ENCODE results near the gene TACR1.

TACR1 gene

GRCh38 chr2:75100011-75100800 is 99.1 kb downstream of the TACR1 start:
- Histone ChIP-seq H3K9ac (ENCODE audit: low read length in 5 of 5) (no peak overlapping the region), H3K27ac (ENCODE audit: low read depth, low read length) (no peak overlapping the region), H3K9me3 (ENCODE audit: control insufficient read depth in 5 of 5, low read length in 5 of 5) (peaks cover 0 to 4% (median 0%) of the 10 kb centered on the region in 5 donors), H3K4me1 (ENCODE audit: control insufficient read depth in 5 of 5, insufficient read depth in 5 of 5, low read length in 5 of 5) (no peaks in the 10 kb centered on the region), H3K27me3 (ENCODE audit: control insufficient read depth in 5 of 5, insufficient read depth in 4 of 5, low read length in 5 of 5) (no peaks in the 10 kb centered on the region), H3K4me3 (ENCODE audit: low read depth in 1 of 5, low read length in 5 of 5) (no peak overlapping the region), H3K36me3 (ENCODE audit: control insufficient read depth in 5 of 5, insufficient read depth in 5 of 5, low read length in 5 of 5) (no peaks in the 10 kb centered on the region)

- H3K9ac ChIP-seq (ENCODE audit: low read length in 5 of 5), result no peak overlapping the region
- H3K27ac ChIP-seq (ENCODE audit: low read depth, low read length), result no peak overlapping the region
- no peaks in the 10 kb centered on the region for H3K4me1 ChIP-seq (ENCODE audit: control insufficient read depth in 5 of 5, insufficient read depth in 5 of 5, low read length in 5 of 5)
- no peak overlapping the region for H3K4me3 ChIP-seq (ENCODE audit: low read depth in 1 of 5, low read length in 5 of 5)
- H3K27me3 ChIP-seq (ENCODE audit: control insufficient read depth in 5 of 5, insufficient read depth in 4 of 5, low read length in 5 of 5), result no peaks in the 10 kb centered on the region
- H3K36me3 ChIP-seq (ENCODE audit: control insufficient read depth in 5 of 5, insufficient read depth in 5 of 5, low read length in 5 of 5), result no peaks in the 10 kb centered on the region
- peaks cover 0 to 4% (median 0%) of the 10 kb centered on the region in 5 donors for H3K9me3 ChIP-seq (ENCODE audit: control insufficient read depth in 5 of 5, low read length in 5 of 5)
These were observed 99.8 kb downstream of the TACR1 start for GRCh38 chr2:75099521-75099922.

GRCh38 chr2:75098856-75099255 is 100.5 kb downstream of the TACR1 start:
- Histone ChIP-seq H3K4me3 (ENCODE audit: low read depth in 1 of 5, low read length in 5 of 5) (no peak overlapping the region), H3K4me1 (ENCODE audit: control insufficient read depth in 5 of 5, insufficient read depth in 5 of 5, low read length in 5 of 5) (no peaks in the 10 kb centered on the region), H3K27ac (ENCODE audit: low read depth, low read length) (no peak overlapping the region), H3K36me3 (ENCODE audit: control insufficient read depth in 5 of 5, insufficient read depth in 5 of 5, low read length in 5 of 5) (no peaks in the 10 kb centered on the region), H3K27me3 (ENCODE audit: control insufficient read depth in 5 of 5, insufficient read depth in 4 of 5, low read length in 5 of 5) (no peaks in the 10 kb centered on the region), H3K9me3 (ENCODE audit: control insufficient read depth in 5 of 5, low read length in 5 of 5) (peaks cover 0 to 4% (median 0%) of the 10 kb centered on the region in 5 donors), H3K9ac (ENCODE audit: low read length in 5 of 5) (no peak overlapping the region)

GRCh38 chr2:75097831-75098230 is 101.5 kb downstream of the TACR1 start:
- Histone ChIP-seq H3K36me3 (ENCODE audit: control insufficient read depth in 5 of 5, insufficient read depth in 5 of 5, low read length in 5 of 5) (no peaks in the 10 kb centered on the region), H3K9me3 (ENCODE audit: control insufficient read depth in 5 of 5, low read length in 5 of 5) (peaks cover 0 to 4% (median 0%) of the 10 kb centered on the region in 5 donors), H3K4me1 (ENCODE audit: control insufficient read depth in 5 of 5, insufficient read depth in 5 of 5, low read length in 5 of 5) (no peaks in the 10 kb centered on the region), H3K4me3 (ENCODE audit: low read depth in 1 of 5, low read length in 5 of 5) (no peak overlapping the region), H3K9ac (ENCODE audit: low read length in 5 of 5) (no peak overlapping the region), H3K27ac (ENCODE audit: low read depth, low read length) (no peak overlapping the region), H3K27me3 (ENCODE audit: control insufficient read depth in 5 of 5, insufficient read depth in 4 of 5, low read length in 5 of 5) (no peaks in the 10 kb centered on the region)

GRCh38 chr2:75094405-75094804 is 104.9 kb downstream of the TACR1 start:
- Histone ChIP-seq H3K9ac (ENCODE audit: low read length in 5 of 5) (no peak overlapping the region), H3K9me3 (ENCODE audit: control insufficient read depth in 5 of 5, low read length in 5 of 5) (no peaks in the 10 kb centered on the region), H3K27me3 (ENCODE audit: control insufficient read depth in 5 of 5, insufficient read depth in 4 of 5, low read length in 5 of 5) (no peaks in the 10 kb centered on the region), H3K4me1 (ENCODE audit: control insufficient read depth in 5 of 5, insufficient read depth in 5 of 5, low read length in 5 of 5) (no peaks in the 10 kb centered on the region), H3K4me3 (ENCODE audit: low read depth in 1 of 5, low read length in 5 of 5) (no peak overlapping the region), H3K36me3 (ENCODE audit: control insufficient read depth in 5 of 5, insufficient read depth in 5 of 5, low read length in 5 of 5) (no peaks in the 10 kb centered on the region), H3K27ac (ENCODE audit: low read depth, low read length) (no peak overlapping the region)

GRCh38 chr2:75090770-75091515 is 108.4 kb downstream of the TACR1 start:
- Histone ChIP-seq H3K36me3 (ENCODE audit: control insufficient read depth in 5 of 5, insufficient read depth in 5 of 5, low read length in 5 of 5) (no peaks in the 10 kb centered on the region), H3K4me1 (ENCODE audit: control insufficient read depth in 5 of 5, insufficient read depth in 5 of 5, low read length in 5 of 5) (no peaks in the 10 kb centered on the region), H3K4me3 (ENCODE audit: low read depth in 1 of 5, low read length in 5 of 5) (no peak overlapping the region), H3K9me3 (ENCODE audit: control insufficient read depth in 5 of 5, low read length in 5 of 5) (no peaks in the 10 kb centered on the region), H3K27ac (ENCODE audit: low read depth, low read length) (no peak overlapping the region), H3K27me3 (ENCODE audit: control insufficient read depth in 5 of 5, insufficient read depth in 4 of 5, low read length in 5 of 5) (no peaks in the 10 kb centered on the region), H3K9ac (ENCODE audit: low read length in 5 of 5) (no peak overlapping the region)

- H3K27me3 ChIP-seq (ENCODE audit: control insufficient read depth in 5 of 5, insufficient read depth in 4 of 5, low read length in 5 of 5), result no peaks in the 10 kb centered on the region
- H3K4me3 ChIP-seq (ENCODE audit: low read depth in 1 of 5, low read length in 5 of 5), result no peak overlapping the region
- H3K9ac ChIP-seq (ENCODE audit: low read length in 5 of 5), result no peak overlapping the region
- H3K4me1 ChIP-seq (ENCODE audit: control insufficient read depth in 5 of 5, insufficient read depth in 5 of 5, low read length in 5 of 5), result no peaks in the 10 kb centered on the region
- H3K9me3 ChIP-seq (ENCODE audit: control insufficient read depth in 5 of 5, low read length in 5 of 5), result no peaks in the 10 kb centered on the region
- H3K27ac ChIP-seq (ENCODE audit: low read depth, low read length), result no peak overlapping the region
- no peaks in the 10 kb centered on the region for H3K36me3 ChIP-seq (ENCODE audit: control insufficient read depth in 5 of 5, insufficient read depth in 5 of 5, low read length in 5 of 5)
These were observed 109.8 kb downstream of the TACR1 start for GRCh38 chr2:75089471-75089870.

- no peaks in the 10 kb centered on the region for H3K27me3 ChIP-seq (ENCODE audit: control insufficient read depth in 5 of 5, insufficient read depth in 4 of 5, low read length in 5 of 5)
- no peaks in the 10 kb centered on the region for H3K36me3 ChIP-seq (ENCODE audit: control insufficient read depth in 5 of 5, insufficient read depth in 5 of 5, low read length in 5 of 5)
- no peaks in the 10 kb centered on the region for H3K9me3 ChIP-seq (ENCODE audit: control insufficient read depth in 5 of 5, low read length in 5 of 5)
- H3K27ac ChIP-seq (ENCODE audit: low read depth, low read length), result no peak overlapping the region
- H3K9ac ChIP-seq (ENCODE audit: low read length in 5 of 5), result no peak overlapping the region
- no peak overlapping the region for H3K4me3 ChIP-seq (ENCODE audit: low read depth in 1 of 5, low read length in 5 of 5)
- H3K4me1 ChIP-seq (ENCODE audit: control insufficient read depth in 5 of 5, insufficient read depth in 5 of 5, low read length in 5 of 5), result no peaks in the 10 kb centered on the region
These were observed 110.5 kb downstream of the TACR1 start for GRCh38 chr2:75088791-75089190.

GRCh38 chr2:75087736-75088135 is 111.6 kb downstream of the TACR1 start:
- no peak overlapping the region for H3K27ac ChIP-seq (ENCODE audit: low read depth, low read length)
- H3K36me3 ChIP-seq (ENCODE audit: control insufficient read depth in 5 of 5, insufficient read depth in 5 of 5, low read length in 5 of 5), result no peaks in the 10 kb centered on the region
- no peaks in the 10 kb centered on the region for H3K27me3 ChIP-seq (ENCODE audit: control insufficient read depth in 5 of 5, insufficient read depth in 4 of 5, low read length in 5 of 5)
- no peaks in the 10 kb centered on the region for H3K4me1 ChIP-seq (ENCODE audit: control insufficient read depth in 5 of 5, insufficient read depth in 5 of 5, low read length in 5 of 5)
- no peak overlapping the region for H3K9ac ChIP-seq (ENCODE audit: low read length in 5 of 5)
- H3K9me3 ChIP-seq (ENCODE audit: control insufficient read depth in 5 of 5, low read length in 5 of 5), result no peaks in the 10 kb centered on the region
- H3K4me3 ChIP-seq (ENCODE audit: low read depth in 1 of 5, low read length in 5 of 5), result no peak overlapping the region

- Histone ChIP-seq H3K4me3 (ENCODE audit: low read depth in 1 of 5, low read length in 5 of 5) (no peak overlapping the region), H3K4me1 (ENCODE audit: control insufficient read depth in 5 of 5, insufficient read depth in 5 of 5, low read length in 5 of 5) (no peaks in the 10 kb centered on the region), H3K27ac (ENCODE audit: low read depth, low read length) (no peak overlapping the region), H3K9ac (ENCODE audit: low read length in 5 of 5) (no peak overlapping the region), H3K27me3 (ENCODE audit: control insufficient read depth in 5 of 5, insufficient read depth in 4 of 5, low read length in 5 of 5) (no peaks in the 10 kb centered on the region), H3K36me3 (ENCODE audit: control insufficient read depth in 5 of 5, insufficient read depth in 5 of 5, low read length in 5 of 5) (no peaks in the 10 kb centered on the region), H3K9me3 (ENCODE audit: control insufficient read depth in 5 of 5, low read length in 5 of 5) (no peaks in the 10 kb centered on the region)
These were observed 119.7 kb downstream of the TACR1 start for GRCh38 chr2:75079575-75079974.
